Hematopoietic multipotent progenitor cell treated with erythropoietin and hydrocortisone succinate and interleukin-3 and kit ligand, for 17 days (in vitro differentiated cells): ENCODE results near the gene APOLD1.
"Not testable (repeated sequence)": the region's sequence is repeated elsewhere in the genome, so short reads cannot be mapped to it uniquely, and the experiment has no call there.

Experiments
- DNase-seq: peaks from one replicate; pipeline ENCODE4 v3.0.0-alpha.2; 2015; ENCODE audit warnings: low spot score

APOLD1 gene

GRCh38 chr12:12784911-12785814 is at the start of gene APOLD1:
Gene APOLD1, plus strand, starts transcription at chr12:12785659. Its CDS starts 33 bp downstream, at chr12:12785692.
- DNase-seq, result no peak

- peak; percentile 84 for DNase-seq
These were observed 48.4 kb upstream of the APOLD1 start for GRCh38 chr12:12736759-12737676.

- DNase-seq, result not testable (repeated sequence)
These were observed 47.3 kb upstream of the APOLD1 start for GRCh38 chr12:12738152-12738551.

GRCh38 chr12:12741660-12742059 is 43.8 kb upstream of the APOLD1 start:
- DNase-seq, result peak; percentile 26

- DNase-seq, result no peak
These were observed 40.7 kb upstream of the APOLD1 start for GRCh38 chr12:12744546-12745305.

GRCh38 chr12:12745576-12746211 is 39.8 kb upstream of the APOLD1 start:
- no peak for DNase-seq

GRCh38 chr12:12747278-12747677 is 38.2 kb upstream of the APOLD1 start:
- no peak for DNase-seq

- no peak for DNase-seq
These were observed 37.4 kb upstream of the APOLD1 start for GRCh38 chr12:12748044-12748443.

GRCh38 chr12:12749433-12749832 is 36.0 kb upstream of the APOLD1 start:
- no peak for DNase-seq

GRCh38 chr12:12755923-12756322 is 29.5 kb upstream of the APOLD1 start:
- DNase-seq, result no peak

- no peak for DNase-seq
These were observed 28.3 kb upstream of the APOLD1 start for GRCh38 chr12:12757121-12757520.

GRCh38 chr12:12759234-12759915 is 26.1 kb upstream of the APOLD1 start:
- no peak for DNase-seq

GRCh38 chr12:12764824-12765223 is 20.6 kb upstream of the APOLD1 start:
- no peak for DNase-seq

GRCh38 chr12:12770262-12770661 is 15.2 kb upstream of the APOLD1 start:
- DNase-seq, result no peak

- no peak for DNase-seq
These were observed 10.7 kb upstream of the APOLD1 start for GRCh38 chr12:12774791-12775190.

- DNase-seq, result no peak
These were observed 9.2 kb upstream of the APOLD1 start for GRCh38 chr12:12776261-12776660.

GRCh38 chr12:12777092-12777491 is 8.4 kb upstream of the APOLD1 start:
- DNase-seq, result no peak

GRCh38 chr12:12779007-12779406 is 6.5 kb upstream of the APOLD1 start:
- no peak for DNase-seq

- DNase-seq, result no peak
These were observed 5.9 kb upstream of the APOLD1 start for GRCh38 chr12:12779529-12779928.

GRCh38 chr12:12784116-12784515 is 1.3 kb upstream of the APOLD1 start:
- no peak for DNase-seq

GRCh38 chr12:12786351-12786705 is 869 bp downstream of the APOLD1 start:
- no peak for DNase-seq
